HS-5 (cell line): ENCODE measurements around the gene SERPINI1.
"Not testable (repeated sequence)": the region's sequence is repeated elsewhere in the genome, so short reads cannot be mapped to it uniquely, and the experiment has no call there.

Source experiments
- DNase-seq: peaks from one replicate; pipeline ENCODE4 v3.0.0-alpha.2; 2012; ENCODE audit warnings: low read depth

The SERPINI1 gene

GRCh38 chr3:167787440-167787839 lies 51.9 kb downstream of the SERPINI1 start:
- DNase-seq: no peak

GRCh38 chr3:167798443-167798842 lies 62.9 kb downstream of the SERPINI1 start:
- DNase-seq: no peak

GRCh38 chr3:167808910-167809309 lies 73.4 kb downstream of the SERPINI1 start:
- no peak for DNase-seq

DNA sequence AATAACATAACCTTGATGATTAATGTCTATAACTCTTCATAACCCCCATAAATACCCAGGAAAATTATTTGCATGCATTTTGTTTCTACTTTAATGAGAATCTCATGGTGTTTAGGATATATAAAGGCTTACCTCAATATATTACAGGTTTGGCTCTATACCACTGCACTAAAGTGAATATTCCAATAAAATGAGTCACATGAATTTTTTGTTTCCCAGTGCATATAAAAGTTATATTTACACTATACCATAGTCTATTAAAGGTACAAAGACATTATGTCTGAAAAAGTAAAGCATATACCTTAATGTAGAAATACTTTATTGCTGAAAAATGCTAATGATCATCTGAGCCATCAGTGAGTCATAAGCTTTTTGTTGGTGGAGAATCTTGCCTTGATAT lies 74.7 kb downstream of the SERPINI1 start:
- DNase-seq: no peak

DNA sequence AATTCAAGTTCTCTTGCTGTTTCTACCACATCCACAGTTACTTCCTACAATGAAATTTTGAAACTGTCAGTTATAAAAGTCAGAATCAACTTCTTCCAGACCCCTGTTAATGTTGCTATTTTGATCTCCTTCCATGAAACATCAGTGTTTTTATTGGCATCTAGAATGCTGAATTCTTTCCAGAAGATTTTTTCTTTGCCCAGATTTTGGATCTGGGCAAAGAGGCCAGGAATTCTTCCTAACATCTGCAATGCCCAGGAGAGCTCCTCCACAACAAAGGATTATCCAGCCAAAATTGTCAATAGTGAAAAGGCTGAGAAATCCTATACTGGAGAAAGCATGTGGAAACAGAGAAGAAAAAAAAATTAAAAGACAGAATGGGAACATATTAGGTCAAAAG lies 75.5 kb downstream of the SERPINI1 start:
- no peak for DNase-seq

DNA sequence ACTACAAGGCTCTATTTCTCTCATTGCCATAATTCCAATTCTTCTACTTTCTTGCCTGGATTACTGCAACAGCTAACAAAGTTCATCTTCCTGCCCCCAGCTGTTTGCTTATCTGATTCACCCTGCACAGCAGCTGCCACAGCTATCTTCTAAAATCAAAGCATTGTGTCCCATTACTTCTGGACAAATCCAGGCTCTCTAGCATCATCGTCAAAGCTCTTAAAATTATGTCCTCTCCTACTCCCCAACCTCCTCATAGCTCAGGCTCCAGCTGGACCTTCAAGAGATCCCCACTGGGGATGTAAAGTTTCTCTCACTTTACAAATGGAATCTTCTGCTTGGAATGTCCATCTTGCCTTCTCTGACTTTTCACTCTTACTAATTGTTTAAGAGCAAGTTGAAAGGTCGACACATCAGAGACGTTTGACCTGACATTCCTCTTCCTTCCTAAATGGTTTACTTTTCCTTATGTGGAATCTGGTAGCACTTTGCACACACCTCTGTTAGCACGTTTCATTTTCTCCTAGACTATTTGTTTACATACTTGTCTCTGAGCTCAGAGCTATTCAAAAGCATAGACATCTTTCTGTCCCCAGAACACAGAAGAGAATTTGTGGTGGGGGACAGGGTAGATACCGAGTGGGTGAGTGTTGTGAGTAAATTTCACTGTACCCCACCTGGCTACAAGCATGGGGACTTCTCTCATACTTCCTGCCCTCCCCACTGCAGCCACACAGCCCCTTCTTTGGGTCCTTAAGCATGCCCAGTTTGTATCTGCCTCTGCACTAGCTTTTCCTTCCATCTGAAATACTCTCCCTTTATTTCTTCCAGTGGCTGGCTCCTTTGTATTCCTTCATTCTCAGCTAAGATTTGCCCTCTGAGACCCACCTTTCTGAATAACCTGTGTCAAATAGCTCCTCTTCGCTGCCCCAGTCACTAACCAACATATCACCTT lies 77.9 kb downstream of the SERPINI1 start:
- no peak for DNase-seq

- no peak for DNase-seq
Observed at GRCh38 chr3:167814441-167814951, 79.0 kb downstream of the SERPINI1 start.

GRCh38 chr3:167816953-167817352 lies 81.4 kb downstream of the SERPINI1 start:
- DNase-seq: no peak

DNA sequence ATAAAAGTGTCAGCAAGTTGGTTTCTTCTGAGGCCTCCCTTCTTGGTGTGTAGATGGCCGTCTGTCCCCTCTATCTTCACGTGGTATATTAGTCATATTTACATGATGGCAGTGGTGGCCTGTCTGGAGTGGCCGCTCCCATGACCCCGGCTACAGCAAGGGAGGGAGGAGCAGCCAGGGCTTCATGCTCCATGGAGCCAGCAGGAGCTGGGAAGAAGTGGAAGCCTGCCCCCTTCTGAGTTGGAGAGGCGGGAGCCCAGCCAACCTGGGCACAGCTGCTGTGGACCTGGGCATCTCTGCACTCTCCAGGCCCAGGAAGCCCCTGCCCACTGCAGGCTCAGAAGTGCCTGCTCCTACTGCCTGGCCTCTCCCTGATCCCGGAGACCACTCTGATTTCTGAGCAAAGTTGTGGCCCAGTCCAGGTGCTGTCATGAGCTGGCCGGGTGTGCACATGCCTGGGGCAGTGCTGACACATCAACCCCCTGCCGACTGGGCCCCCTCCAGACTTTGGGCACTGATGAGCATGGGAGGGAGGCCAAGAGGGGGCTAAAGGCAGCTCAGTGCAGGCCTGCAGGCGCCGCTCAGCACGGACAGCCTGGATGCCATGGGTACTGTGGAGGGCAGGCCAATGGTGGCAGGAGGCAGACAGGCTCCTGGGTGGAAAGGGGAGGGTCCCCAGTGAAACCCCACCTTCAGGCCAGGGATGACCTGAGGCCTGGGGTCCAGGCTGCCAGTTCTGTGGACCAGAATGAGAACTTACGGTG lies 84.8 kb downstream of the SERPINI1 start:
- DNase-seq: no peak

GRCh38 chr3:167821248-167821805 lies 85.8 kb downstream of the SERPINI1 start:
- no peak for DNase-seq

- DNase-seq: no peak
Observed at GRCh38 chr3:167823738-167824137, 88.2 kb downstream of the SERPINI1 start.

- DNase-seq: not testable (repeated sequence)
Observed at GRCh38 chr3:167827588-167827987, 92.1 kb downstream of the SERPINI1 start.

GRCh38 chr3:167829071-167829470 lies 93.5 kb downstream of the SERPINI1 start:
- no peak for DNase-seq

DNA sequence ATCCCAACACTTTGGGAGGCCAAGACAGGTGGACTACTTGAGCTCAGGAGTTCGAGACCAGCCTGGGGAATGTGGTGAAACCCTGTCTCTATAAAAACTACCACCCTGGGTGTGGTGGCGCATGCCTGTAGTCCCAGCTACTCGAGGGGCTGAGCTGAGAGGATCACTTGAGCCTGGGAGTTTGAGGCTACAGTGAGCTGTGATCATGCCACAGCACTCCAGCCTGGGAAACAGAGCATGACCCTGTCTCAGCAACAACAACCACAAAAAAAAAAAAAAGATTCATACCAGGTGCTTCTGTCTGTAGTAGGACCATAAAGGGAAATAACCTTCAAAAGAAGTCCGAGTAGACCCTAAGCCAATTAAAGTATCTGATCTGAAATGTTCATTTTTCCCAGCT lies 94.5 kb downstream of the SERPINI1 start:
- DNase-seq: no peak

- DNase-seq: no peak
Observed at GRCh38 chr3:167835359-167835758, 99.8 kb downstream of the SERPINI1 start.

GRCh38 chr3:167835953-167836352 lies 100.4 kb downstream of the SERPINI1 start:
- DNase-seq: no peak

GRCh38 chr3:167837466-167837865 lies 101.9 kb downstream of the SERPINI1 start:
- no peak for DNase-seq

GRCh38 chr3:167839460-167840134 lies 104.1 kb downstream of the SERPINI1 start:
- no peak for DNase-seq

- DNase-seq: no peak
Observed at GRCh38 chr3:167840247-167840646, 104.7 kb downstream of the SERPINI1 start.

DNA sequence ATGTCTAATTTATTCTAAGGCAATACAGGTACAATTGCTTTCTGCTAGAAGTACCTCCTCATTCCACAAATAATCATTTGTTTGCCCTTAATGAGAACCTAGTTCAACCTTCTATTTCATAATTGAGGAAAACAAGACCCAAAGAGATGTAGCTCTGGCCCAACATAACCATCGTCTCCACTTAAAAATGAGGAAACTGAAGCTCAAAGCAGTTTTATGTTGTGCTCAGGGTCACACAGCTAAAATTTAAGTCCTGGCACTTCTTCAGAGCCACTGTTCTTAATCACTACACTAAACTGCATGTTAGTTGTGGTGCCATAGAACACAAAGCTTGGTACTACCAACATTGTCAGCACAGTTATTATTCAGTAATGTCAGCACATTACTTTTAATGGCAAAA lies 108.0 kb downstream of the SERPINI1 start:
- no peak for DNase-seq

GRCh38 chr3:167843886-167844285 lies 108.4 kb downstream of the SERPINI1 start:
- no peak for DNase-seq

GRCh38 chr3:167844528-167844927 lies 109.0 kb downstream of the SERPINI1 start:
- no peak for DNase-seq
